SW480 (cell line): ENCODE data around the gene KIF1B.

Source experiments
- DNase-seq: peaks from one replicate; pipeline ENCODE4 v3.0.0-alpha.2; 2016; ENCODE audit warnings: low spot score

KIF1B gene

DNA sequence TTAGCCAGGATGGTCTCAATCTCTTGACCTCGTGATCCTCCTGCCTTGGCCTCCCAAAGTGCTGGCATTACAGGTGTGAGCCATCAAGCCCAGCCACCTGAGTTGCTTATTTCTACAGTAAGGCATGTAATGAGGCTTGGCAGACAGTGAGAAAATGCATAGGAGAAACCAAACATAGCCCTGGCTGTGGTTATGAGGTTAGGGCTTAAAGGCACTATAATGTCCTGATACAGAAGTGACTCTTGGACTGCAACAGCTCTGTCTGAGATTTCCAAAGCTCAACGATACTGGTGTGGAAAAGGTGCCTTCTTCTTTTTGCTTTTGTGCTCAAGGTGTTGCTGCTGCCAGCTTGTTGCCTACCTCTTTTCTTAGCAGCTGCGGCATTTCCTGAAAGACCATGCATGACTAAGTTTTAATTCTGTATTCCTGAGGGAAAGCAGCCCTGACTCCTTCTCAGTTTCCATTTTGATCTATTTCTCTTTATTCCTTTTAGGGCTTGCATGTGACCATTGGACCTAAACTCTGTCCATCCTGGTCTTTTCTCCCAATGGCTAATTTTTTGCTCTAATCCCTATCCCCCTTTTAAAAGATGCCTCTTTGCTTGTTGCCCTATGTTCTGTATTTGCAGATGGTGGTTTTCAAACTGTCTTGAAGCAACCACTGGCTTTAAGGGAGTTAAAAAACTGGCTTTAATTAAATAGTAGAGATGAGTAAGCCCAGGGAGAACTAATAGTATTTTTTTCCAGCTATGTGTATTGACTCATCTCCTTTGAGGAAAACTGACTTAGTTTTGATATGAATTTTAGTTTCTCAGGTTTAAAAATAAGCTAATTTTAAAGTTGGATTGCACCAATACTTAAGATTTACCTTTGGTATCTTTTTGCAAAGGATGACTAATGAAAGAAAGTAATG lies 70.3 kb downstream of the KIF1B start:
- DNase-seq = no peak

DNA sequence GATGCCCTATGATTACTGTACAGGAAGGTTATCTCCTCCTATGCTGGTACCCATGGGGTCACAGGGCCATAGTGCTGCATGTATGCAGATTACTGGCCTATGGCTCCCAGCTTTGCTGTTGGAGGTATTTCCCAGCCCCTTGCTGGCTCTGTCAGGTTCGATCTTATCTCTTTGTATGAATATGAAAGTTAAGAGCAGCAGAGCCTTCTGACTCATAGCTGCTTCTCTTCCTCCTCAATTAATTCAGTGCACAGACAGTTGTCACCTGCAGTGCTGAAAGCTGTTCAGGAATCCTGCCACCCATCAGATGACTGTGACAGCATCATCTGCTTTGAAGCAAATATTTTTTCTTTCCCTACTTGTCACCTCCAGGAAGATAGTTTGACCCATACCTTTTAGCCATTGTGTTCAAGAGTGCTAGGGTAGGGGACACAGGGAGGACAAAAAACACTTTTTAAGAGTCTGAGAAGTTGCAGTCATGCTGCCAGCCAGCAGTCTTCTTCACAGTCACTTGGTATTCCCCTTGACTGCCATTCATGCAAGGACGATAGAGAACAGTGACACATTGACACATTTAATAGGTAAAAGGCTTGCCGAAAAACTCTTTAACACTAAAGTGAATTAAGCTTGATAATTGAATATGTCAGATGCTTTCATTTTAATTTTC lies 73.1 kb downstream of the KIF1B start:
- DNase-seq = no peak

DNA sequence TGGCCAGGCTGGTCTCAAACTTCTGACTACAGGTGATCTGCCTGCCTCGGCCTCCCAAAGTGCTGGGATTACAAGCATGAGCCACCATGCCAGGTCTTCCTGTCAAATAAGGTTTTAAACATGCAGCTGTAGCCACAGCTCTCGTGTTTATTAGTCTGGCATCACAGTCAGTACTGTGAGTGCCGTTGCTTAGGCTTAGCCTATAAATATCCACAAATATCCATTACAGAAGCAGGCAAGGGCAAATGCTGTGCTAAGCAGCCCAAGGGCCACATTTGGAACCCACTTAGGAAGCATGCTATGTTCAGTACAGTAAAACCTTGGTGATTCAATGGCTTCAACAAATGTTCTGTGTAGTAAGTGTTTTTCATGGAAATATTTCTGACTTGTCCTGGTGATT lies 75.9 kb downstream of the KIF1B start:
- DNase-seq = no peak

DNA sequence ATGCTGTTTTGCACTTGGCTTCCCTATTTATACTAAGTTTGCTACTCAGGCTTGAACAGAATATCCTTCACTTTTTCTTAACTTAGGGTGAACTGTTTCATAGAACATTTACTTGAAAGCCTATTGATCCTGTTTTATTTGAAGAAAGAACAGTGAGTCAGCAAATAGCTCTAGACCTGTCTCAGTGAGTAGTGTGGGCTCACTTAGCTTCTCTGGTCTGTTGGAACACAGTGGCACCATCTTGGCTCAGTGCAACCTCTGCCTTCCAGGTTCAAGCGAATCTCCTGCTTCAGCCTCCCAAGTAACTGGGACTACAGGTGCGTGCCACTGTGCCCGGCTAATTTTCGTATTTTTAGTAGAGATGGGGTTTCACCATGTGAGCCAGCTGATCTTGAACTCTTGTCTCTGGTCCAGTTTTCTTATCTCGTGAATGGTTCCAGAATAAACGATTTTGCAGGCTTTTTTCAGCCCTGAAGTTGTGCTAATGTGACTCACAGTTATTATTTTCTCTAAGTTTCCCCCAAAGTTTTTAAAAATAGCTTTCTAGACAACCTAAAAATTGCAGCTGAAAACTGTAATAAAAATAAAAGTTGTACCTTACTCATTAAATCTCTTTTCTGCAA lies 76.8 kb downstream of the KIF1B start:
- DNase-seq = no peak

DNA sequence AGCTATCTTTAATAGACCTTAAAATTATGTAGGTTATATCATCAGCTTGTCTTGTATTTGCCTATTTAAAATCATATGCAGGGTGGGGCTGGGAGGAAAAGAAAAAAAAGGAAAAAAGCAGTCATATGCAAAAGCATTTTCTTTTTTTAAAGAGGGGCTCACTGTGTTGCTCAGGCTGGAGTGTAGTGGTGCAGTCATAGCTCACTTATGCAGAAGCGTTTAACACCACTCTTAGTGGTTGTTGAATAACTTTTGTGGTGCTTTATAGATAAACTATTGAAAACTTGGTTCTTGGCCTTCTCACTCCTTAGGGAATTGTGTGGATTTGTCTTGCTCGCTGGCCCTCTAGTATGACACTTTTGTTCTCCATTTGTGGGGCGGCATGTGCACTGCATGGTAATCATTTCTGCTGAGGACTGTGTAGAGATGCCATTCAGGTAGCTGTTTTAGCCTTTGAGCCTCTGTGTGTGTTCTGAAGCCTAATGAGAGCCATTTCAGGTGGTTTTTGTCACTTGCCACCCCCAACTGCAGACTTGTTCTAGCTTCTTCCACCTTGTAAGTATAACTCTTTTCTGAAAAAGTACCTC lies 77.8 kb downstream of the KIF1B start:
- DNase-seq = no peak

DNA sequence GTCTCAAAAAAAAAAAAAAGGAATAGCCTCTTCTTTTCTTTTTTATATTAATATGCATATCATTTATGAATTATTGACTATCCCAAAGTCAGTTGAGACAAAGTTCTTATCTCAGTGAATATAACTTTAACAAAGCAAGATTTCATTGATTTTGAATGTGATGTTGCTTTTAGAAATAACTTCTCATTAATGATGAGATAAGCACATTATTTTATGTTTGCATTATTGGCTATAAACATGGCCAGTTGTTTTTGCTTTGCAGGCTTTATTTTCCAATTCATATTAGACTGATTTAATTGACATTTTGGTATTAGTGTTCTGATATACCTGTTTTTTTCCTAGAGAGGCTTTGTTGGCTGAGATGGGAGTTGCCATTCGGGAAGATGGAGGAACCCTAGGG lies 81.3 kb downstream of the KIF1B start:
- no peak for DNase-seq

DNA sequence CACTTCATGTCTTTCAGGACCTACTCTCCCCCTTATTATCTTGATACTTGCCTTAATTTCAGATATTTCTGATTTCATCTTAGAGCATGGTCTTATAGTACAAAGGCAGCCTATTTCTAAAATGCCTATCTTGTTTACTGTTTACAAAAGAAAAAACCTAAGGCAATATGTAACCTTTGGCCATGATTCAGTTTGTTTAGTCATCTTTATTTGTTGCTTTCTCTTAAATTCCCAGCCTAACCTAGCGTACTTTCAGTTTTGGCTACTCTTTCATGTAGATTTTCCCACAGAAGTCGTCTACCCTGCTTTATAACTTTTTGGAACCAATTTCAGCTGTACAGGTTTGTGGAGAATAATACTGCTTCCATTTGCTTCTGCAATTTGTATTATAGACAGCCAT lies 81.8 kb downstream of the KIF1B start:
- DNase-seq = no peak

DNA sequence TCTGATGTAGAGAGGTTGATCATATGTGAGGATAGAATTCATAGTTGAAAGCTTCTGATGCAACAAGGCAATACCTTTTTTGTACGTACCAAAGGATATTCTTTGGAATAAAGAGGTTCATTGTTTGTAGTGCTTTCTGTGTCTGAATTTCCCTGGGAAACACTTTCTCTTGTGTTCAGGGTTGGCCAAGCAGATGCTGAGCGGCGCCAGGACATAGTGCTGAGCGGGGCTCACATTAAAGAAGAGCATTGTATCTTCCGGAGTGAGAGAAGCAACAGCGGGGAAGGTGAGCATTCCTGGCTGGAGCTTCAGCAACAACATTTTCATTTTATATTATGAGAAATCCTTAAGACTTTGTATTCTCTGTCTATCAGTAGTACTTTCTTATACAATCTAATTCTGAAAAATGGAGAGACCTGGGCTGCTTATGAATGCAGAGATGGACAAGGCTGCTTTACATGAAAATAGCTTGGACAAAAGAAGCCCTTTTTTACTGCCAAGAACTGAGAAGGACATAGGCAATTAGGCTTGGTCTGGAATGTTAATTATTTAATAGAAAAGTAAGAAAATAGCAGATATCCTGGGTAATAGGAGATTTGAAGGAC lies 85.2 kb downstream of the KIF1B start:
- DNase-seq = no peak

DNA sequence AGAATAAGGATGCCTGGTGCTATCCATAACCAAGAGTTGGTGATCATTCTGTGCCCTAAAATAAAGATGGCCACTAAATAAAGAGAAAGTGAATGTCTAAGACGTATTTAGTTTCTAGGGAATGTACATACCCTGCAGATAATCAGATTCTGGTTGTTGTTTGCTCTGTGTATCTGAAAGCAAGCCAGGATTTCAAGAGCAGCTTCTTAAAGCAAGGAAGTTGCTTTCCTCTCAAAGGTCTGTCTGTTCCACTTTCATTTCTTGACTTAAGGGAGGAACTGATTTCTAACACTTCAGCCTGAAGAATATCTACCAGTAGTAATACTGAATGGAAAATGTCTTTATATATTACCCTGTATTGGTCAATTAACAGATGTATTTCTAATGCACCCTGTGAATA lies 88.8 kb downstream of the KIF1B start:
- no peak for DNase-seq

DNA sequence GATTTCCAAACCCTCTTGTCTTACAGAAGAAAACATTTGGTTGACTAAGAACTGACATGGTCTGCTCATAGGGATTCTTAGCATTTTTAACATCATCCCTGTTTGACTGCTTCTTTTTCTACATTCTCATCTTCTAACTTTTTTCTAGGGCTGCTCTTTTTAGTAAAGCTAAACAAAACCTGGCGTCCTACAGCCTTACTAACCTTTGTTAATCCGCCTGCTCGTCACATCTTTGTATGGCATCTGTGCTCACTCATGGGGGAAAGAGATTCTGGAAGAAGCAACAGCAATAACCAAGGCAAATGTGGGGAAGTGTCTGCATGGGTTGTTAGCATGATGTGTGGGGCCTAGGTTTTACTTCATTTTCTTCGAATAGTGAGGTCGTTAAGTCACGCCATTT lies 92.0 kb downstream of the KIF1B start:
- DNase-seq = no peak

DNA sequence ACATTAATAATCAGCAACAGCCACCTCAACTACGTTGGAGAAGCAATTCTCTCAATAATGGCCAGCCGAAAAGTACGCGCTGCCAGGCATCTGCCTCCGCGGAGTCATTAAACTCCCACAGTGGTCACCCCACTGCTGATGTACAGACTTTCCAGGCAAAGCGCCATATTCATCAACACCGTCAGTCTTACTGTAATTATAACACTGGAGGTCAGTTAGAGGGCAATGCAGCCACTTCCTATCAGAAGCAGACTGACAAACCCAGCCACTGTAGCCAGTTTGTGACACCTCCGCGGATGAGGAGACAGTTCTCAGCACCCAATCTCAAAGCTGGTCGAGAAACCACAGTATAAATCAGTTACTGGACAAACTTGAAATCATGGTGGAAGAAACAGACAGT lies 93.9 kb downstream of the KIF1B start:
- no peak for DNase-seq

DNA sequence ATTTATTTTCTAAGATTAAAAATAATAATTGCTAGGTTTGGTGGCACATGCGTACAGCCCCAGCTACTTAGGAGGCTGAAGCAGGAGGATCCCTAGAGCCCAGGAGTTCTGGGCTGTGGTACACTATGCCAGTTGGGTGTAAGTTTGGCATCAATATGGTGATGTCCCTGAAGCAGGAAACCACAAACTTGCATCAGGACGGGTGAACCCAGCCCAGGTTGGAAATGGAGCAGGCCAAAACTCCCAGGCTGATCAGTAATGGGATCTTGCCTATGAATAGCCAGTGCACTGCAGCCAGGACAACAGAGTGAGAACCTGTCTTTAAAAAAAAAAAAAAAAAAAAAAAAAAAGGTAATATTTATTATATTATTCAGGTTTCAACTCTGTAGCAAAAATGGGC lies 96.1 kb downstream of the KIF1B start:
- DNase-seq = no peak

DNA sequence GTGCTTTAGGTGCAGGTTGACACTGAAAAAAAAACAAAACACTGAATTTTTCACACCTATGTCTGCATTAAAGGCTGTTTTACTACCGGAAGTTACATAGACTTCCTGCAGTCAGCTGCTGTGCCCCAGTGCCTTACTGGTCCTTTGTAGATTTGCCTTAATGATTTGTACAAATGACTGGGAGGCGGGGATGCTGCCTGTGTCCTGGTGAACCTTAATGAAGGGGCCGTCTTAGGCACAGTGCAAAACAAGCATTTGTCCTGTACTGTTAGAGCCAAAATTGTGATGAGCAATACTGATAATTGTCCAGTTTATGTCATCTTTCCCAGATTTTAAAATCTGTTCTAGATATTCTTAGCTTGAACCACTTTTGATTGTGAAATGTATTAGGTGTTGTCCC lies 97.6 kb downstream of the KIF1B start:
- no peak for DNase-seq

DNA sequence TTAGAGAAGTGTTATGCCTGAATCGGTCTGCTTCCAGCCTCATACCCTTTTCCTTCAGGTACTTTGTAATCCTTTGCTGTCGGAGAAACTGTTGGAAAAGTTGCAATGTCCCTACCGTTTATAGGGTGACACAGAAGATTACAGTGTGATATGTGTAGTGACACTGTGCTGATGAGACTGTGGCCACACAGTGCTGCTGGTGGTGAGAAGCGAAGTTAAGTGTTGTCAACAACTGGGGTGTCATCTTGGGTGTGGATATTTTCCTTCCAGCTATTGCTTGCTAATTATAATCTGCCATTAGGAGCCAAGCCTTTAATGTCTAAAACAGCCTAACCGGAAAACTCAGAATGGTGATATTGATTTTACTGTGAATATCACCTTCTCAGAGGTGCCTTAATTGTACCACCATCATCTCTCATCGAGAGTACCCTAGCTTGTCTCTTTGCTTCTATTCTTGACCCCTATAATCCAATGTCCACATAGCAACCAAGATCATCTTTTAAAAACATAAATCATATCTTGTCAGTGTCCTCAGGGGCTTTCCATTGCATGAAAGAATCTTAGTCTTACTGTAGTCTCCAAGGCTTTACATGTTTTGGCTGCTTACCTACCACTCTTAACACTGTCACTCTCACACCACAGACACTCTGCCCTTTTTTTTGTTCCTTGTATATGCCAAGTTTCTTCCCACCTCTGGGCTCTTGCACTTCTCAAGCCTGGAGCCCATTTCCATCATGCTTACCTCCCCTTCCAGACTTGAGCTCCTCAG lies 99.1 kb downstream of the KIF1B start:
- DNase-seq = no peak

DNA sequence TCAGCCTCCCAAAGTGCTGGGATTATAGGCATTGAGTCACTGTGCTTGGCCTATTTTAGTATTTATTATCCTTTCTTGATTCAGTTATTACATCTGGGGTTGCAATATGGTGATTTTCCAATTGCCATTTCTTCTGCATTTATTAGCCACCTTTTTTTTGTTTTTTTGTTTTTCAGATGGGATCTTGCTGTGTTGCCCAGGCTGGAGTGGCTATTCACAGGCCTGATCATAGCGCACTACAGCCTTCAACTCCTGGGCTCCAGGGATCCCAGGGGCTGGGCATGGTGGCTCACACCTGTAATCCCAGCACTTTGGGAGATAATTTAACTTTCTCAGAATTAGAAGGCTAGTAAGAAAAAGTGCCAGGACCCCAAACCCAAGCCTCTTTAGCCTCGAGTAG lies 106.4 kb downstream of the KIF1B start:
- DNase-seq = no peak

DNA sequence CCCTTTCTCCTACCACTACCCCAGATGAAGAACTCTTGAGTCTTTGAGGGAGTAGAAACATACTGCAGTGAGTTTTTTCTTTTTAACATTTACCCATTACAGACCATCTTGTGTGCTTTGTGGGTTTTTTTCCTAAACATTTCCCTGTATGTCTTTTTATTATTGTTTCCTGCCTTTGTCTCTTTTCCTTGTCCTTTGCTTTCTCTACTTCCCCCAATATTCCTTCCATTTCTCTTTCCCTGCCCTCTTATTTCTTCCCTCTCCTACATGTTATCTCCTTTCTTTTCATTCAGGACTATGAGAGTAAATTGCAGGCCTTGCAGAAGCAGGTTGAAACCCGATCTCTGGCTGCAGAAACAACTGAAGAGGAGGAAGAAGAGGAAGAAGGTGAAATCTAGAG lies 109.4 kb downstream of the KIF1B start:
- DNase-seq = no peak

DNA sequence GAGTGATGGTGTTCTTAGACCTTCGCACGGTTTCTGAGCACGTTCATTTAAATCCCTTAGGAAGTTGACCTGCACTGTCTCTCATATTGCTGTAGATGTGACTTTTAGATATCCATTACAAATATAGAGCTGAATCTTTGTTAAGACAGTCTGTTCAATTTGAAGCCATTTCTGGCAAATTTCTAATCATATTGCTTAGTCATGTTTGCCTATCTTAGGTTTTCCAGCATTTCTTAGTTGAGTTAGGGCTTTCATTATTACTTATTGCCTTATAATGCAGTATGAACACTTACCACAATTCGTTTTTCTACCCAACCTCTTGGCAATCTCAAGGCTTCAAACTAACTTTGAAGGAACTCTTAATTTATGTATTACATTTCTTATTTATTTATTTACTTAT lies 110.0 kb downstream of the KIF1B start:
- no peak for DNase-seq

DNA sequence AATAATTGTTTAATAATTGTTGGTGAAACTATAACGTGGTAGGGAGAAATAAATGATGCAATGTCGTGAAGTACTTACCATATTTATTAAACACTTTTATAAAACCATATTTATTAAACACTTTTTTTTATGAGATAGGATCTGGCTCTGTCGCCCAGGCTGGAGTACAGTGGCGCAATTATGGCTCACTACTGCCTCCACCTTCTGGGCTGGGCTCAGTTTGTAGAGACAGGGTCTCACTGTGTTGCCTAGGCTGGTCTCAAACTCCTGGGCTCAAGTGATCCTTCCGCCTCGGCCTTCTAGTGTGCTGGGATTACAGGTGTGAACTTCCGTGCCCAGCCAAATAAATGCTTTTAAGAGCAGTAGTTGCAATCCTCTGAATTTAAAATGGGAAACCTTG lies 112.5 kb downstream of the KIF1B start:
- DNase-seq = no peak

DNA sequence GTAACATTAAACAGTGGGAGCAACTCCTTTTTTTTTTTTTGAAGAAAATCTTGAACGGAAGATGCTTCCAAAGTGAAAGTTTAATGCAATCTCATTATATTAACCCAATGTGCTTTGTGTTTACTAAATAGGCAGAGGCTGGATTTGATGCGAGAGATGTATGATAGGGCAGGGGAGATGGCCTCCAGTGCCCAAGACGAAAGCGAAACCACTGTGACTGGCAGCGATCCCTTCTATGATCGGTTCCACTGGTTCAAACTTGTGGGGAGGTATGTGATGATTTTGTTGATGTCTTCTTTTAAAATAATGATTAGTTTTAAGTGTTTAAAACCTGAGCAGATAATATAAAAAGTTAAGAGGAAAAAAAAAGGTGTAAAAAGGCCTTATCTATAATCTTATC lies 114.3 kb downstream of the KIF1B start:
- DNase-seq = no peak

DNA sequence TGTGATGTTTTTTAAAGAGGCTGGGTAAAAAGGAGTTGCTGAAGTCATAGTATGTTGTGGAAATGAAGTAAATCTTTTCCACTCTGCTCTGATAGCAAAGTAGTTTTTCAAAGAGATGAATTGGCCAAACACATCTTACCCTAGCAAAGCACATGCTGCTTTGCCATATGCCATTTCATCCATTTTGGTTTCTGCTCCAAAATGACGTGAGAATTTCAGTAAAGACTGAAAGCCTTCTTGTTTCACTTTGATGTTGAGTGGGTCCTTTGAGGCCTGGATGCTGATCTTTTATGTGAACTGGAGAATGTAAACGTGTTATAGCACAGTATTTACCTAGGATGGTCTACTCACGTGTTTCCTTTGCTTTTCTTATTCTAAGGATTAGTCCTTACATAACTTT lies 115.2 kb downstream of the KIF1B start:
- no peak for DNase-seq

DNA sequence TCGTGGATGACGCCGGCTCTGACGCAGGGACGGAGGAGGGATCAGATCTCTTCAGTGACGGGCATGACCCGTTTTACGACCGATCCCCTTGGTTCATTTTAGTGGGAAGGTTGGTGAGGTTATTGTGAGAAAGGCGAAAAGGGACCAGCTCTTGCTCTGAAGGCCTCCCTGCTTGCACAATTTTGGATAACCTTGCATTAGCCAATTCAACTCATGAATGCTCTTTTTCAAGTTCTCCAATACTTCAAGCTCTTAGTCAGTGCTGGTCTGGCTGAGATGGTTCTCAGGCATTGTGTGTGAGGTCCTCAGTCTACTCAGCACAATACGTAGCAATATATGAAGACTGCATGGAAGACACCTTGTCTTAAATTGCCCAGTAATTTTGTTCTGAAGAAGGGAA lies 115.9 kb downstream of the KIF1B start:
- DNase-seq = no peak
